HepG2 (cell line): ENCODE measurements around the gene TMEM165. TPM values are rescaled to one million over a fixed set of nuclear protein-coding genes. Genes with fewer than 3 reads are reported as not detected.

Source experiments
- CHCHD3 ChIP-seq: sonication (generic); formaldehyde crosslinking; IDR thresholded peaks from 2 replicates; pipeline ENCODE4 v1.8.0; 2022; ENCODE audit warnings: mild to moderate bottlenecking, missing genetic modification reagents, moderate library complexity
- CTCF ChIP-seq: sonication (generic); formaldehyde crosslinking; IDR thresholded peaks from 2 replicates; pipeline ENCODE4 v1.5.0; 2020; ENCODE audit warnings: mild to moderate bottlenecking, missing genetic modification reagents, moderate library complexity
- GABPB1 ChIP-seq: IDR thresholded peaks from 2 replicates; pipeline ENCODE4 v1.6.1; 2016; ENCODE audit warnings: mild to moderate bottlenecking, missing genetic modification reagents, moderate library complexity, missing compliant biosample characterization
- HDAC6 ChIP-seq: fragments of 200-600 bp; sonication (generic); IDR thresholded peaks from 2 replicates; pipeline ENCODE4 v1.7.0; 2017; ENCODE audit warnings: mild to moderate bottlenecking, antibody characterized with exemption, low read length, low read depth
- HOXA9 ChIP-seq: sonication (generic); formaldehyde crosslinking; IDR thresholded peaks from 2 replicates; pipeline ENCODE4 v1.8.1; 2022; ENCODE audit warnings: missing genetic modification reagents, mild to moderate bottlenecking, moderate library complexity, borderline replicate concordance
- JUN ChIP-seq: sonication (generic); formaldehyde crosslinking; IDR thresholded peaks from 2 replicates; pipeline ENCODE4 v1.4.0; 2020; ENCODE audit warnings: mild to moderate bottlenecking, missing genetic modification reagents
- JUND ChIP-seq: sonication (generic); formaldehyde crosslinking; IDR thresholded peaks from 2 replicates; pipeline ENCODE4 v1.8.0; 2022; ENCODE audit warnings: mild to moderate bottlenecking, missing genetic modification reagents
- MED8 ChIP-seq: sonication (generic); formaldehyde crosslinking; IDR thresholded peaks from 2 replicates; pipeline ENCODE4 v1.8.1; 2023; ENCODE audit warnings: mild to moderate bottlenecking, missing genetic modification reagents; ENCODE audit not compliant: insufficient replicate concordance
- MLX ChIP-seq: IDR thresholded peaks from 2 replicates; pipeline ENCODE4 v1.6.1; 2016
- NR2C2 ChIP-seq: sonication (generic); formaldehyde crosslinking; IDR thresholded peaks from 2 replicates; pipeline ENCODE4 v1.4.0; 2020; ENCODE audit warnings: missing genetic modification reagents, mild to moderate bottlenecking, moderate library complexity, borderline replicate concordance
- PCBP1 ChIP-seq: fragments of 200-400 bp; formaldehyde crosslinking; IDR thresholded peaks from 2 replicates; pipeline ENCODE4 v1.6.1; 2017; ENCODE audit warnings: mild to moderate bottlenecking, low read depth, low read length, borderline replicate concordance
- PCBP2 ChIP-seq: fragments of 200-400 bp; formaldehyde crosslinking; optimal IDR thresholded peaks from 2 replicates; pipeline ENCODE3; 2018; ENCODE audit warnings: low read length, low read depth; ENCODE audit not compliant: poor library complexity, severe bottlenecking
- RARA ChIP-seq: IDR thresholded peaks from 2 replicates; pipeline ENCODE4 v1.6.1; 2016; ENCODE audit warnings: missing genetic modification reagents, missing compliant biosample characterization
- YY1 ChIP-seq: IDR thresholded peaks from 2 replicates; pipeline ENCODE4 v1.6.1; 2011; ENCODE audit warnings: low read length, low read depth, moderate library complexity, mild to moderate bottlenecking; ENCODE audit not compliant: insufficient read depth, insufficient replicate concordance
- ZBTB2 ChIP-seq: sonication (generic); formaldehyde crosslinking; IDR thresholded peaks from 2 replicates; pipeline ENCODE4 v1.8.0; 2022; ENCODE audit warnings: low read depth, missing genetic modification reagents
- ZC3H13 ChIP-seq: sonication (generic); formaldehyde crosslinking; IDR thresholded peaks from 2 replicates; pipeline ENCODE4 v1.8.1; 2023; ENCODE audit warnings: mild to moderate bottlenecking, missing genetic modification reagents, moderate library complexity
- ZC3H4 ChIP-seq: sonication (generic); formaldehyde crosslinking; IDR thresholded peaks from 2 replicates; pipeline ENCODE4 v1.4.0; 2020; ENCODE audit warnings: missing genetic modification reagents, borderline replicate concordance
- ZKSCAN8 ChIP-seq: IDR thresholded peaks from 2 replicates; pipeline ENCODE4 v1.6.1; 2016; ENCODE audit warnings: borderline replicate concordance, missing genetic modification reagents, missing compliant biosample characterization
- ZNF12 ChIP-seq: sonication (generic); formaldehyde crosslinking; IDR thresholded peaks from 2 replicates; pipeline ENCODE4 v1.5.0; 2020; ENCODE audit warnings: missing genetic modification reagents
- ZNF276 ChIP-seq: sonication (generic); formaldehyde crosslinking; IDR thresholded peaks from 2 replicates; pipeline ENCODE4 v1.4.0; 2020; ENCODE audit warnings: mild to moderate bottlenecking, low read depth, missing genetic modification reagents
- ZNF761 ChIP-seq: sonication (generic); formaldehyde crosslinking; conservative IDR thresholded peaks from 2 replicates; pipeline ENCODE4 v1.4.0; 2020; ENCODE audit warnings: mild to moderate bottlenecking, missing genetic modification reagents
- ZNF879 ChIP-seq: sonication (generic); formaldehyde crosslinking; IDR thresholded peaks from 2 replicates; pipeline ENCODE4 v1.8.1; 2023; ENCODE audit warnings: missing genetic modification reagents
- polyA plus RNA-seq, 8 experiments: library from polyadenylated mRNA; depleted of rRNA in 3 of 8; stranded (reverse) in 7 of 8; unstranded in 1 of 8; fragments of >200 nt; fragmentation: Illumina TruSeq in 4 of 8; extraction: Trizol in 4 of 8; gene quantifications; 2 replicates each; pipeline versions ENCODE4 v1.2.1 to v1.2.3, GENCODE V29; 2011 to 2016; ENCODE audit warnings: low read depth in 4 of 8, missing spikeins in 1 of 8, mixed read lengths in 1 of 8; ENCODE audit not compliant: insufficient read depth in 1 of 8
- total RNA-seq, 5 experiments: library from RNA; depleted of rRNA; stranded (reverse); fragments of >200 nt; fragmentation: Illumina TruSeq; extraction: Trizol; gene quantifications; 2 replicates each; pipeline ENCODE4 v1.2.3, GENCODE V29; 2016; ENCODE audit warnings: low read depth in 1 of 5

Gene TMEM165
- total and polyA plus RNA-seq, 2 of the 13 experiments (the other 11 are each of a cell fraction or from before 2014, with no cell fraction given), result 54.6 to 103 TPM

- TF ChIP-seq MLX, result no peak
- TF ChIP-seq JUND (CRISPR knock-in tag), result no peak
- no peak for TF ChIP-seq ZNF276 (CRISPR knock-in tag)
- peak; percentile 69; the same call in 1 of the 2 replicates for TF ChIP-seq ZNF879 (CRISPR knock-in tag)
- no peak; the same call in 1 of the 2 replicates for TF ChIP-seq ZC3H13 (CRISPR knock-in tag)
- no peak for TF ChIP-seq CHCHD3 (CRISPR knock-in tag)
- no peak for TF ChIP-seq PCBP2
- peak; percentile 81 for TF ChIP-seq YY1
- TF ChIP-seq ZBTB2 (CRISPR knock-in tag), result peak; percentile 86; the same call in 1 of the 2 replicates
- TF ChIP-seq MED8 (CRISPR knock-in tag), result no peak
- TF ChIP-seq GABPB1 (CRISPR knock-in tag), result peak; percentile 71; the same call in 1 of the 2 replicates
- TF ChIP-seq NR2C2 (CRISPR knock-in tag), result no peak; the same call in 1 of the 2 replicates
- peak; percentile 42; the same call in 1 of the 2 replicates for TF ChIP-seq ZNF761 (CRISPR knock-in tag)
- TF ChIP-seq ZNF12, result no peak
- TF ChIP-seq HDAC6, result no peak
- no peak; the same call in 1 of the 2 replicates for TF ChIP-seq ZKSCAN8
- TF ChIP-seq CTCF (CRISPR knock-in tag), result peak; percentile 84
- TF ChIP-seq ZC3H4 (CRISPR knock-in tag), result no peak
- TF ChIP-seq PCBP1, result no peak
- TF ChIP-seq JUN (CRISPR knock-in tag), result no peak
- no peak for TF ChIP-seq RARA (CRISPR knock-in tag)
- no peak for TF ChIP-seq HOXA9 (CRISPR knock-in tag)
Measured at GRCh38 chr4:55345980-55346850, 49.5 kb upstream of the TMEM165 start, which contains the start of gene SRD5A3 (continued).
